Glomerular endothelial cell (primary cell): ENCODE results near the gene RND1. TPM values are rescaled to one million over a fixed set of nuclear protein-coding genes. Genes with fewer than 3 reads are reported as not detected.
"Not testable (repeated sequence)": the region's sequence is repeated elsewhere in the genome, so short reads cannot be mapped to it uniquely, and the experiment has no call there.

Source experiments
- DNase-seq: peaks from one replicate; pipeline ENCODE4 v3.0.0-alpha.2; 2011; ENCODE audit warnings: low read depth, low spot score; ENCODE audit errors: extremely low read depth
- total RNA-seq: library from RNA; depleted of rRNA; stranded (reverse); fragments of >200 nt; gene quantifications from 2 replicates; pipeline ENCODE4 v1.2.3, GENCODE V29; 2015

RND1 gene
- 4.7 and 14.9 TPM in 2 replicates for total RNA-seq

DNA sequence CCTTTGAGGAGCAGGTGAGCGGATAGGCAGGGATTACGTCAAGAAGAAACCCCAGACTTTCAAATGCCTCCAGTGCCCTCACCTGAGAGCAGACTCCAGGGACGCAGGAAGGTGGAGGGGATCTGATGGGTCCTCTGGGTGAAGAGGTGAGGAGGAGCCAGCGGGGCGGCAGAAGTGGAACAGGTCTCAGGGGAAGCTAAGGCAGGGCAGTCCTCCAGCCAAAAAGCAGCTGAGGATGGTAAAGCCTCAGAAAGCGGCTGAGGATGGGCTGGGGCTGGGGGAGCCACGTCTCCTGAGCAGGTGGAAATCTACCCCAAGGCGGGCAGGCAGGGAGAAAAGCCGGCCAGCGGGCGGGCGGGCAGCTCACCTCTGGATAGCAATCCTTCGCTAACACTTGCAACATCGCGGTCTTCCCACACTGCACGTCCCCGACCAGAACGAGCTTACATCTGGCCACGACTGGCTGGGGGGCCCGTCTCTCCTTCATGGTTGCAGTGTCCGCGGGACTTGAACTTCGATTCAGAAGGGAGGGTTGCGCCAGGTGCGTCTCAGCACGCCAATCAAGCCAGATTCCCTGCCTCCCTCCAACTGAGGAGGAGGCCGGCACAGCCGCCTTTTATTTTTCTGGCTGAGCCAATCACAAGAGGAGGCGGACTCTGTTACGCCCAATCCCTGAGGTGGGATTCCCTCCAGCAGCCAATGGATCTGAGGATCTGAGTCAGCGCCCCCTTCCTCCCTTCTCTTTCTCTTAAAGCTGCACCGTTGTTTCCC is at the start of gene RND1:
Gene RND1 (minus strand): TSS at position 590 of the 771 bp plus-strand sequence. CDS start 103 bp downstream, at position 487.
- DNase-seq = peak; percentile 91

DNA sequence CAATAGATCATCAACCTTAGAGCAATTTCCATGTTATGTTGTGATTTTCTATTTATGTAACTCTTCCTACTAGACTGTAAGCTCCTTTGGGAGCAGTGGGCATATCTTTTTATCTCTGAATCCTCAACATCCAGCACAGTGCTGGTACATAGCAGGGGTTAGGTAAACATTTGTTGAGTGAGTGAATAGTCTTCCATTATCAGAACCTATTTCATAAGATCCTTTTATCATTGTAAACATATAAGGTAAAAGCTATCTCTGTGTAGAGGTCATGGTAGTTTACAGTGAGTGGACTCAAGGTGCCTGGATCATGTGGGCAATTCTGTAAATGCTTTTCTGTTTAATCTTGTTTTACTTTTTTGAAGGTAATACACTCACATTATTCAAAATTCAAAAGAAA is 44.5 kb upstream of the RND1 start:
- DNase-seq = no peak

DNA sequence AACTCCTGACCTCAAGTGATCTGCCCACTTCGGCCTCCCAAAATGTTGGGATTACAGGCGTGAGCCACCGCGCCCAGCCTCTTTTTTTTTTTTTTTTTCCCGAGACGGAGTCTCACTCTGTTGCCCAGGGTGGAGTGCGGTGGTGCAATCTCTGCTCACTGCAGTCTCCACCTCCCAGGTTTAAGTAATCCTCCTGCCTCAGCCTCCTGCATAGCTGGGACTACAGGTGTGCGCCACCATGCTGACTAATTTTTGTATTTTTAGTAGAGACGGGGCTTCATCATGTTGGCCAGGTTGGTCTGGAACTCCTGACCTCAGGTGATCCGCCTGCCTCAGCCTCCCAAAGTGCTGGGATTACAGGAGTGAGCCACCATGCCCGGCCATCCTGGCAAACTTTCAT is 44.0 kb upstream of the RND1 start:
- not testable (repeated sequence) for DNase-seq

DNA sequence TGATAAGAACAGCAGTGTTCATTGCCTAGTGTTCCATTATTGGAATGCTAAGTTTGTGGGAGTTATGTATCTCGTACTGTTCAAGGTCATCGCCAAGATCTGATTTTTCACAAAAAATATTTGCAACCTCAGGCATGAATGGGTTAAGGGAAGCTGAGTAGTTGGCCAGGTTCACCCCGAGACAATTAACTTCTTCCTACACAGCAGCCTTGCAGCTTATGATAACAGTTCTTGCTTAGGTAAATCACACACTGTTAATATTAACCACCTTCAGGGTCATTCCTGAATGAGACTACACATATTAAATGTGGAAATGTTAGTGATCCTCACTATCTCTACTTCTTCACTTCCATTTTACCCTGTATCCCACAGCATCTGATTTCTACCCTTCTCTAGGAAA is 41.6 kb upstream of the RND1 start:
- no peak for DNase-seq

DNA sequence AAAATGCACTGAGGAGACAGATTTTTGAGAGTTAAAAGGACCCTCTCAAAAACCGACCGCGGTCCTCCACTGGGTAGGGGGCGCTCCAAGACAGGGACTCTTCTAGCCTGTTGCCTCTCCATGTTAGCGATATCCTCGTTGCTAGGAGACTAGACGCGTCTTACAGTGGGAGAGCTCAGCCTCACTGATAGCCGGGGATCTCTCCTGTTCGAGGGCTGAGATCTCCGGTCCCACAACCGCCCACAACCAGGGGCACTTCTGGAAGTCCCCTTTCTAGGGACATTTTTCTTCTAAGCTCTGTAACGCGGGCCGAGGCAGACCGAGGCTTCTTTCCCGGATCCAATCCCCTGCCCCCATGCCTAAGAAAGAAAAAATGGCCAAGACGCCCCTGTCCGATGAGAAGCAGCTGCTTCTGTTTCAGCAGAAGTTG is 38.3 kb upstream of the RND1 start:
- DNase-seq = no peak

DNA sequence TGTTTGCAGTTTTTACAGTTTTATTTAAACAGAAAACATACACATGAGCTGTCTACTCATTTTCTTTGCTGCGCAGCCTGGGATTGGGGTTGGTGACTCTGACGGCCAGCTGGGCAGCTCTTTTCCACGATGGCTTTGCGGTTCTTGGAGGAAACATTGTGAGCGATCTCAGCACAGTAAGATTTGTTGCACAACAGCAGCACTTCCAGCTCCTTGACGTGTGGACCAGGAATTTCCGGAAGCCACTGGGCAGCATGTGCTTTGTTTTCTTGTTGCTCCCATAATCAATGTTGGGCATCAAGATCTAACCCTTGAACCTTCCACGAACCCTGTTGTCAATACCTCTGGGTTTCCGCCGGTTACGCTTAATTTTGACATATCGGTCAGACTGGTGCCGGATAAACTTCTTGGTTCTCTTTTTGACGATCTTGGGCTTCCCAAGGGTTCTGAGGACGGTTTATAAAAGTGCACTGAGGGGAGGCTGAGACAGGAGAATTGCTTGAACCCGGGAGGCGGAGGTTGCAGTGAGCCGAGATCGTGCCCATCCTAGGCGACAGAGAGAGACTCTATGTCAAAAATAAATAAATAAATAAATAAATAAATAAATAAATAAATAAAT is 37.8 kb upstream of the RND1 start:
- no peak for DNase-seq

DNA sequence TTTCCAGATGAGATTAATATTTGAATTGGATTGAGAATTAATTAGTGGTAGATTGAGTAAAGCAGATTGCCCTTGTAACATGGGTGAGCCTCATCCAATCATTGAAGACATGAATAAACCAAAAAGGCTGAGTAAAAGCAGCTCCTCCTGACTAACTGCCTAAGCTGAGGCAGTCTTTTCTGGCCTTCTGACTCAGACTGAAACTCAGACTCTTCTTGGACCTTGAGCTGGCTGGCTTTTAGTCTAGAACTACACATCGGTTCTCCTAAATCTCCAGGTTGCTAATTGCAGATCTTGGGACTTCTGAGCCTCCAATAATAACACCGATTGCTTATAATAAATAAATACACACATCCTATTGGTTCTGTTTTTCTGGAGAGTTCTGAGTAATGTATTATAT is 35.6 kb upstream of the RND1 start:
- DNase-seq = no peak

DNA sequence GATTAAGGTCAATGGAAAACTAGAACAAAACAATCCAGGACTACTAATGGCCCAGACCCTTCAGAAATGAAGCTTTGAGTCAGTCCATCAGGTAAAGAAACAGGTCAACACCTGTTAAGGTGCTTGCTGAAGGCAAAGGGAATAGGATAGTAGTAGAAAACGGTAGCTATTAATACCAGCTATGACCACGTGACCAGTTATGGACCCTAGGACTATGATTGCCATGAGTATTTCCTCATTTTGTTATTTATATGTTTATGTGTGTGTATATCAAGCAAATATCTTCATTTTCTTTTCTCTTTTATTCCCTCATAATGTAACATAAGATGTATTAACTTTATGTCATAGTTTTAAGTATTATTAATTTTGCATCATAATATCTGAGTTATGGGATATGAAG is 34.0 kb upstream of the RND1 start:
- DNase-seq = no peak

DNA sequence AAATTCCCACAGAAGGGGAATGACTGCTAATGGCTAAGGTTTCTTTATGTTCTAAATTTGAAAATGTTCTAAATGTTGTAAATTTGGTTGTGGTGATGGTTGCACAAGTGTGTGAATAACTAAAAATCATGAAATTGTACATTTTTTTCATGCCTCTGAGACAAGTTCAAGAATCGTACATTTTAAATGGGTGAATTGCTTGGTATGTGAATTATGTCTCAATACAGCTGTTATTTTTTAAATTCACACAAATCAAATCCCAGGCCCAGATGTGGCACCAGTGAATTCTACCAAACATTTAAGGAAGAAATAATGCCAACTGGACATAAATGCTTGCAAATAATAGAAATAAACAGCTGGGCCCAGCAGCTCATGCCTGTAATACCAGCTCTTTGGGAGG is 28.6 kb upstream of the RND1 start:
- no peak for DNase-seq

DNA sequence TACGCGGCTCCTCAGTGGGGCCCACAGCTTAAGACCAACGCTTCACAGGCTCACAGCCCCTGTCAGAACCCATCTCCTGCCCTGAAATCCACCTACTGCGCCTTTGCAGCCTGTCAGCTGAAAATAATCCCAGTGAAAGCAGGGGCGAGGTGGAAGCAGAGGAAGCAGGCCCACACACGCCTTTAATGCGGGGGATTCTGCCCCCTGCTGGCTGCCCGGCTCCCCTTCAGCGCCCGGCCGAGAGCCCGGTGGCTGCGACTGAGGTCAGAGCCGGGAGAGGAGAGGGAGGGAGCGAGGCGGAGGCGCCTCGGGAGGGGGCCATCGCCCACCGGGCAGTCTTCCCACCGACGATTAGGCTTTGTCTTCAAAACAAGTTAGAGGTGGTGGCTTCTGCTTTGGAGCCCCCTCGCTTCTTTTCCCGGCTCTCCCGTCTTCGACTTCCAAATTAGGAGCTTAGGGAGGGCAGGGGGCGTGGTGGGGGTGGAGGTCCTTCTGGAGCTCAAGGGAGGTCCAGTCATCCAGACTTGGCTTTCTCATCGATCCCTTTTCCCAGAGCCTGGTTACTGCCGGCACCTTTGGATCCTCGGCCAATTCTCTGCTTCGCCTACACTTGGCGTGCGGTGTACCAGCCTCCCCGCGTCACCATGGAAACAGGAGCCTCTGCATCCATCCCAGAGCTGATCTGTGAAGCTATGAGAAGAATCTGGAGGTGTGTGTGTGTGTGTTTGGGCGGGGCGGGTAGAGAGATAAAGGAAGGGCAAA is 25.2 kb upstream of the RND1 start:
- no peak for DNase-seq

DNA sequence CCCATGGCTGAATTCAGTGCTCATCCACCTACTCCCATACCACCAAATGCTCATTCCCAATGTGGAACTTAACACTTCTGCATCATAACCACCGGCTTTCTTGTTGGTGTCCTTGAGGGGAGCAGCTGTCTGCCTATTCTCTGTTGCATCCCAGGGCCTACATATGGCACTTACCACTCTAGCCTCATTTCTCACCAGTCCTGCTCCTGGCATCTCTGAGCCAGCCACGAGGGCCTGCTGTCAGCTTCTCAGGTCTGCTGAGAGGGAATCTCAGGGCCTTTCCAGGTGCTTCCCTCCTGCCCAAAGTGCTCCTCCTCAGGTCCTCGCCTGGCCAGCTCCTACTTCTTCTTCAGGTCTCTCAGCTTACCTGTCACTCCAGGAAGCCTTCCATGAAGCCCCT is 24.0 kb upstream of the RND1 start:
- DNase-seq = no peak

DNA sequence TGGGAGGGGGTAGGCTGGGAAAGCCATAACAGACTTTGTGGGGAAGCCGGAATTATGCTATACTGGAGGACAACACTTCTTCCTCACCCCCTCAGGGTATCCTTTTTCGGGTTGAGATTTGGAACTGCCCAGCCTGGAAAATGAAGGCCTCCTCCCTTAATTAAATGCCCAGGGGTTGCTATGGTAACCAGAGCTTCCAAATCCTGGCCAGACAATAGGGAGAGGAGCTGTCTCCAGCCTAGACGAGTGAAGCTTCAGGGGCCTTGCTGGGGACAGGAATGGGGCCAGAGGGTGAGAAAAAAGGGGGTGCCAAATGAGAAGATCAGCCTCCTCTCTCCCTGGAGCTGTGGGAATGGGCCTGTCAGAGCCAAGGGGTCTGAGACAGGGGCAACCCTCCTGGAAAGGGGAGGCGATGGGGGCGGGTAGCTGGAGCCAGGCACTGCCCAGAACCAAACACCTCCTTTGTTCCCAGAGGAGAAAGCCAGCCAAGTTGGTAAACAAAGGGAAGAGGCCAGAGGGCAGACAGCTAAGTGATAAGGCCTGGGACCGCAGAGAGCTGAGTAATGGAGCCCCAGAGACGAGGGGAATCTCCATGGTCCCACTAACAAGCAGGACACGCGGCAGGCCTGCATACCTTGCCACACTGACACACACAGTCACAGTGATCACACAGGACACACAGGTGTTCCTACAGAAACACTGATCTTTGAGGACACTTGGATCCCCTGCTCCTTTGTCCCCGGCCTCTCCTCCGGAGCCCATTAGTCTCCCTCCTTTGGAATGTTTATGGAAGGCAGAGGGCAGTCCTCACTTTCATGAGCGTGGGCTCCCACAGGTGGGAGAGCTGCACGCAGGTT is 17.9 kb upstream of the RND1 start:
- no peak for DNase-seq

DNA sequence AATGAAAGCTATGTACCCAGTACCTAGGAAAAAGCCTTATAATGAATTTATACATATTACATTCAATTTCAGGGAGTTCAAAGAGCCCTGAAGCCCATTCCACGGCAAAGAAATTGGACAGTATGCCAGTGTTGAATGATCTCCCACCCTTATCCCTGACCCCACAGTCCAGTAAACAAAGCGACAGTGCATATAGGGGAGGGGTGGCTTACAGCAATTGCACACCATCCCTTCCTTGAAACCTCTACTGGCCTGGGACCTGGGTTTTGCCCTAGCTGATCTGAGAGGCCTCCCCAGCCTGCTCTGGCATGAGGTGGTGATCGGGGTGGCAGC is 17.3 kb upstream of the RND1 start:
- no peak for DNase-seq

DNA sequence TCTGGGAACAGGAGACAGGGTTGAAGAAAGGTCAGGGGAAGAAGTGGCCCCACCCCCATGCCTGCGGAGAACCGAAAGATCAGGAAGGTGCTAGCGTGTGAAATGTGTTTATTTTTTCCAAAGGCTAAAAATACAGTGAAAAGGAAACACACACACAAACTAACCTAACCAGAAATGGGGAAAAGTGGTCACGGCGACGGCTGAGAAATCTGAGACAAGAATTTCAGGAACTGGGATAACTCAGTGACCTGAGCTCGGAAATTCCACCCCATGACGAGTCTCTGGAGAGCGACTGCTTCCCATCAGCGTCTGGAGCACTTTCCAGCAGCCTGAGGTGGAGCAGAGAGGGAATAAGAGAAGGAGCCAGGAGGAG is 16.6 kb upstream of the RND1 start:
- DNase-seq = peak; percentile 83

DNA sequence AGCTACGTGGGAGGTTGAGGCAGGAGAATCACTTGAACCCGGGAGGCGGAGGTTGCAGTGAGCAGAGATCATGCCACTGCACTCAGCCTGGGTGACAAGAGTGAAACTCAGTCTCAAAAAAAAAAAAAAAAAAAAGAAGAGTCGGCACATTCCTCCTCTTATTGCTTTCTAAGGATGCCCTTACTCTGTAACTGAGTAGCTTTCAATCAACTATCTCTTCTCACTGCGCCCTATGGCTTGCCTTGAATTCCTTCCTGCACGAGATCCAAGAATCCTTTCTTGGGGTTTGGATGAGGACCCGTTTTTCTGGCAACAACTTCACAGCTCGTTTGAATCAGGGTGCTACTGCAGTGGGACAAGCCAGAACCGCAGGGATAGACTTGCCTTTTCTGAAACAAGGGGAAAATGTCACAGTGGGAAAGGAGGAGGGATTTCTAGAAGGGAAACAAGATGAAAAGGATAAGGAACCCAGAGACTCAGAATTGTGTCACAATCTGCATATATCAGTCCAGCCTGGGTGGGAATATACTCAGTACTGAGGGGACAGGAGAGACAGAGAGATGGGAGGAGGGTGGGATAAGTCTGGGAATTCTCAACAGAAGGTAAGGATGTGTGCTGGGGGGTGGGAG is 16.1 kb upstream of the RND1 start:
- no peak for DNase-seq

DNA sequence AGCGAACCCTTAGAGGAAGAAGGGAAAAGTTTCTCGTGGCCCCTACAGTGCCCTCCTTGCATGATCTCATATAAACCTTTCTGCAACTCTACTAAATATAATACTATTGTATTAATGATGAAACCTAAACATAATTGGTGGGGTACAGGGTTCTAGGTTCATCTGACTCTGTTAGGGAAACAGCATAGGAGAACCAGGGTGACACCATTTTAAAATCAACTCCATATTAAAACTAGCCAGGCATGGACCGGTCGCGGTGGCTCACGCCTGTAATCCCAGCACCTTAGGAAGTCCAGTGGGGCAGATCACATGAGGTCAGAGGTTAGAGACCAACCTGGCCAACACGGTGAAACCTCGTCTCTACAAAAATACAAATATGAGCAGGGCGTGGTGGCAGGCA is 15.0 kb upstream of the RND1 start:
- no peak for DNase-seq

DNA sequence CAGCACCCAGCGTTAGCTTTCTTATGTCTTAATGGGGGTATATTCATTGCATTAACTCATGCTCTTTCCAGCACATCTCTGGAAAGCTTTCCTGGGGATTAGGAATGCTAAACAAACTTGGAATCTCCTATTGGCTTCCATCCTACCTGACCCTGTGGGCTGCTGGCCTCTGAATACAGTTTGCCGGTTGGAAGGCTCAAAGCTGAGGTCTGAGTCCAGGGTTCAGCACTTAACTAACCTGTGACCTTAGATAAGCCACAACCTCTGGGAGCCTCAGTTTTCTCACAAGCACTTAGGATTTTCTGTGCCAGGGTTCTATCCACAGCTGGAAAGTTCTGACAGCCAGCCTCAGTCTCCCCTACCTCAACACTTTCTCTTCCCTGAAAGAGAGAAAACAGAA is 12.9 kb upstream of the RND1 start:
- DNase-seq = no peak

DNA sequence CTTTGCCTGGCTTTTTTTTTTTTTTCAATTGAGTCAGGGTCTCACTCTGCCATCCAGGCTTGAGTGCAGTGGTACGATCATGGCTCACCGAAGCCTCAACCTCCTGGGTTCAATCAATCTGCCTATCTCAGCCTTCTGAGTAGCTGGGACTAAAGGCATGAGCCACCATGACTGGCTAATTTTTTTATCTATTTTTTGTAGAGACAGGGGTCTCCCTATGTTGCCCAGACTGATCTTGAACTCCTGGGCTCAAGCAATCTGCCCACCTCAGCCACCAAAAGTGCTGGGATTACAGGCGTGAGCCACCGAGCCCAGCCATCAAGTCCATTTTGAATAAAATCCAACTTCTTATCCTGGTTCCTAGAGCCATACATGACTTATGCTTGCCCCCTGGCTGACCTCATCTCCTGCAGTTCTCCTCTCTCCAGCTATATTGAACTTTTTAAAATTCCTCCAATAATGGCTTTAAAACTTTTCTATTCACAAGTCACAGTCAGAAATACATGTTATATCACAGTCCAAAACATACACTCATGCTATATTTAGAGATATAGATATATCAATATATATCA is 10.4 kb upstream of the RND1 start:
- DNase-seq = no peak

DNA sequence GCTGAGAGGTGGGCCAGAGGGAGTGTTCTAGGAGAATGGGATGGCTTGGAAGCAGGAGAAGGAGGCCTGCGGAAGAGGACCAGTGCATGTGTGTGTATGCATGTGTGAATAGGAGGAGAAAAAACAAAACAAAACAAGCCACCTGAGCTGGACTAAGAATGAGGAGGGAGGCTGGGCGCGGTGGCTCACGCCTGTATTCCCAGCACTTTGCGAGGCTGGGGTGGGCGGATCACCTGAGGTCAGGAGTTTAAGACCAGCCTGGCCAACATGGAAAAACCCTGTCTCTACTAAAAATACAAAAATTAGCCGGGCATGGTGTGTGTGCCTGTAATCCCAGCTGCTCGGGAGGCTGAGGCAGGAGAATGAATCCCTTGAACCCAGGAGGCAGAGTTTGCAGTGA is 7.9 kb upstream of the RND1 start:
- not testable (repeated sequence) for DNase-seq

DNA sequence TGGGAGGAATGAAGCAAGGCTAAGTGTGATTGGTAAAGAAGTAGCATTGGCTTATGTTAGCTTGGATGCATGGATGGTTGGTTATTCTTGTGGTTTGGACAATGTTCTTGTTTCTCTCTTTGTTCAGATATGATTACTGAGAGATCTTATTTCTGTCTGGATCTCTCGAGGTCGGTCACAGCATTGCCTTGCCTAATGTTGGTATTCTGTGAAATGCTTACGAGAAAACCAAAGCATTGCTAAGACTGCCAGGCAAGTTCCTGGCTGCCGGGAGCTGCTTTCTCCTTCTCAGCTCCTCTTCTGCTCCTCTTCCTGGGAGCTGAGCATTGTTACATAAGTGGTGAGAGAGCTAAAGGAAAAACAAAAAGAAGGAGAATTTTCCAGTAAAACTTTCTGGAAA is 7.4 kb upstream of the RND1 start:
- no peak for DNase-seq
